NCI-H82 (cell line): Measurements from ENCODE around the gene RELT.

Experiments used
- DNase-seq: peaks from one replicate; lab custom pipeline; 2025; lab: John Stamatoyannopoulos, UW

The RELT gene

DNA sequence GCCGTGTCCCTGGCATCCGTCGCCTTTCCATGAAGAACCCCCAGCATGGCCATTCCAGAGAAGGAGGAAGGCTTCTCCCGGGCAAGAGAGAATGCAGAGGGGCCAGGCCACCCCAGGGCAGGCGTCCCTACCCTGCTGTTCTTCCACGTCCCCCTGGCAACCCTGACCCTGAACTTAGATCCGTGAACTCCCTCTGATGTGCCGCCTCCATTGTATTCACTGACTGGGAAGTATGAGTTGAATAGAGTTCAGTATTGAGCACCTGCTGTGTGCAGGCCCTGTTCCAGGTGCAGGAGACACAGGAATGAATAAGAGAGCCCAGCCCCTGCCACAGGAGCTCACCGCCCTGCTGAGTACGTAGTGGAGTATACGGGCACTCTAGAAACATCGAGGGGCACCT, 29.1 kb upstream of the RELT start:
- DNase-seq: no peak

DNA sequence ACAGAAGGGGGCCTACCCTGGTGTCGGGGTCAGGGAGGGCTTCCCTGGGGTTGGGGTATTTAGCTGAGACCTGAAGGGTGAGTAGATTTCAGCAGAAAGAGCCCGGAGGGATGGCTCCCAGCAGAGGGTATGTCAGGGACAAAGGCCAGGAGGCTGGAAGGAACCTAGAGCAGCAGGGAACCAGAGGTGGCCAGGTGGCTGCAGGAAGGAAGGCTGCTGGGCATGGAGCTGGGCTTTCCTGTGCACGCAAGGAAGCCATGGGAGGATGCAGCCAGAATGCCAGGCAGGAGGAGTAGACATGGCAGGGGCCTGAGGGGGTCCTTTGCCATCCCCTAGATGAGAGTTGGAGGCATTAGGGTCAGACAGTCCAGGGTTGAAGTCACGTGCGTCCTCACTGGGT, 27.4 kb upstream of the RELT start:
- DNase-seq: no peak

DNA sequence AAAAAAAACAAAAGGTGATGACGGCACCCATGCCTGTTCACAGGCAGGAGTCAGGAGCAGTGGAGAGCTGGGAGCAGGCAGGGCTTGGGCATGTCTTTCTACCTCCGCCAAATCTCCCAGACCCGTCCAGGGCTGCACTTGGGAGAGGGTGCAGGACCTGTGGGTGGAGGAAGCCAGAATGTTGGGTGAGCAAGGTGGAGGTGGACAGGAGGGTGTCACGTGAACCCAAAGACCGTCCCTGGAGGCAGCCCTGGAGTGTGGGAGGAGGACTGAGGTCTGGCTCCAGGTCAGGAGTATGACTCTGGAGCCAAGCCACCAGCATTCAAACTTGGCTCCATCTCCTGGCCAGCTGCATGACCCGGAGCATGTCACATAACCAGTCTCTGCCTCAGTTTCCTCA, 26.6 kb upstream of the RELT start:
- DNase-seq: no peak

DNA sequence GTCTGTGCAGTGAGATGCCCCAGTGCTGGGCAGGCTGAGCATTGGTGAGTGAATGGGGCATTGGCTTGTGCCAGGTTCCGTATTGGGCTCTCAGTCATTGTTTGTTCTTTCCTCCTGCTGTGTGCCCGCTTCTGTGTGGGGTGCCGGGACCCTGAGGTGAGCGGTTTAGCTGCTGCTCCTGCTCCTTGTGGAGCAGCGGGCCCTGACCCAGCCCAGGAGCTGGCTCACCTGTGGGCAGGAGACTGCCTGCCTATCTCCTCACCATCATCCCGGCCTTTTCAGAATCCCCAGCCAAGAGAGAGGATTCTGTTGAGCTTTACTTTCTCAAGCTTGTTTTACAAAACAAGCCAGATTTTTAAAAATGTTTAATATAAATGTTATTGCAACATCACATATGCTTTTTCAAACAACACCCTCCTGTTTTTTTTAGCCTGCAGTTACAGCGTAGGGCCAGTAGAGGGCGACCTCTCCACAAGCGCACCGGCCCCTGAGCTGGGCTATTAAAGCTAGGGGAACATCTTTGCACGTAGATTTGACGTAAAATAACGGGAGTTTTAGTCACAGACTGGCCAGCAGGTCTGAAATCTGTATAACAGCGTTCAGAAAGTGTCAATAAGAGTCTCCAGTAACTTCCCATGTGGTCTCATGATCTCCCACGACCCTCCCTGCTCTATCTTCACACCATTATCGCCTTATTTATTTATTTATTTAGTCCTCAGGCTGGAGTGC, 25.1 kb upstream of the RELT start:
- peak; percentile 64 for DNase-seq

DNA sequence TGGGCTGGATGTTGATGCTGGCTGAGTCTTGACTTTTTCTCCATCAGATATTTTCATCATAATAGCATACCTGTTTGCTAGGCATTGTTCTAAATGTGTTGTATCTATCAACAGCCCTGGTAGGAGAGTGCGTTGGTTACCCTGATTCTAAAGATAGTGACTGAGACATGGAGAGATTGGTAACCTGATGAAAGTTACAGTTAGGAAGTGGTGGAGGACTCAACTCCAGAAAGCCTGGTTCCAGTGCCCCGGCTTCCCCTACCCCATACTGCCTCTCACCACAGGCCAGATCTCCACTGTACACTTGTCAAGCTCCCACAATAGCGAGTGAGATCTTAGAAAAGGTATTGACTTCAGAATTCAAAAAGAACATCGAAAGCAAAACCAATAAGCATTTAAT, 22.8 kb upstream of the RELT start:
- no peak for DNase-seq

DNA sequence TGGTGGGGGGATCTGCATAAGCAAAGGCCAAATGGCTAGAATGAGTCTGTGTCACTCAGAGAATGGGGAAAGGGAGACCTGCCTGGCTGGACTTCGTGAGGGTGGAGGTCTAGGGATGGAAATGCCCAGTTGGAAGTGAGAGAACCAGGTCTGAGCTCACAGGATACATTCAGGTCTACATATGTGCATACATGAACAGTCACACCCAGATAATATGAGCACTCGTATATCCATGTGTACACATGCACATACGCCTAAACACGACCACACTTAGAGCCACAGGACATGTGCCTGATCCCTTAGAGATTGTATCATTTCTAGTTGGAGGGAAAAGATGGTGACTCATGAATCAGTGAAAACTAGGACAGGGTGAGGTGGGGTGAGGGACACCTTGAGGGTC, 21.1 kb upstream of the RELT start:
- DNase-seq: no peak

DNA sequence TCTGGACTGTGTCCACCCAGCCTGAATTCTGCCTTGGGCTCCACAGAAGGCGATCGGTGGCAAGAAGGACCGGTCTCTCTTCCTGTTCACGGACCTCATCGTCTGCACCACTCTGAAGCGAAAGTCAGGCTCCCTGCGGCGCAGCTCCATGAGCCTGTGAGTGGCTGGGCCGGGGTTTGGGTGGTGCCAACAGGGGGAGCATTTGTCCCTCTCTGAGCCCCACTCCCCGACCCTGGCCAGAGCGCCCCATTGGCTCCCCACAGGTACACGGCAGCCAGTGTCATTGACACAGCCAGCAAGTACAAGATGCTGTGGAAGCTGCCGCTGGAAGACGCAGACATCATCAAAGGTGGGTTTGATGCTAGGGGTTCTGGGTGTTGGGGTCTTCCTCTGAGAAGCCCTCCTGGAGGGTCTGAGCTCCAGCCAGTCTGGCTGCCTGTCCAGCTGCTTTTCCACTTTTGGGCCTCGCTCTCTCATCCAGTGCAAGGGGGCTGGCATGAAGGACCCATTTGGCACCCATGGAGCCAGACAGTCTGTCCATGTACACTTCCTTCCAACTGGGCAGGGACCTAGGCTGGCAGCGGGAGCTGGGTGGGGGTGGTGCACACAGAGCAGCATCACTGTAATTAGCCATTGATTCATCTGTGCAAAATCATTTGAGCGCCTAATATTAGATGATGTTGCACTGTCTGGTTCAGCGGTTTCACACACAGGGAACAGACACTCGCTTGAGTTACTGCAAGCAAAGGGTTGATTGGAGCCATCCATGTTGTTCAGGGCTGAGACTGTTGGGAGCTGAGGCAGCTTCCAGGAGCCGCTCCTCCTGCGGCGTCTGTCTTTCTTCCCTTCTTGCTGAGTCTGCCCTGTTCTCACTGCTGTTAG, 19.0 kb upstream of the RELT start:
- no peak for DNase-seq

DNA sequence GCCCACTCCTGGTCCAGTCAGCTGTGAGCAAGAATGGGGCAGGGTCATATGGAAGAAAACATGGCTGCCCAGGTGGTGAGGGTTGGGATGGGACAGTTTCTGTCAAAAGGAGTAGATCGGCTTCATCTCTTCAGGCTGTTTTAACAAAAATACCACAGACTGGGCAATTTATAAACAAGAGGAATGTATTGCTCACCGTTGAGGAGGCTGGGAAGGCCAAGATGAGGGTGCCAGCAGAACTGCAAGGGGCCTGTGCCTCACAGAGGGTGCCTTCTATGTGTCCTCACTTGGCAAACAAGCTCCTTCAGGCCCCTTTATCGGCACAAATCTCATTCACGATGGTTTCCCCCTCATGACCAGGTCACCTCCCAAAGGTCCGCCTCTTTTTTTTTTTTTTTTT, 18.1 kb upstream of the RELT start:
- DNase-seq: no peak

DNA sequence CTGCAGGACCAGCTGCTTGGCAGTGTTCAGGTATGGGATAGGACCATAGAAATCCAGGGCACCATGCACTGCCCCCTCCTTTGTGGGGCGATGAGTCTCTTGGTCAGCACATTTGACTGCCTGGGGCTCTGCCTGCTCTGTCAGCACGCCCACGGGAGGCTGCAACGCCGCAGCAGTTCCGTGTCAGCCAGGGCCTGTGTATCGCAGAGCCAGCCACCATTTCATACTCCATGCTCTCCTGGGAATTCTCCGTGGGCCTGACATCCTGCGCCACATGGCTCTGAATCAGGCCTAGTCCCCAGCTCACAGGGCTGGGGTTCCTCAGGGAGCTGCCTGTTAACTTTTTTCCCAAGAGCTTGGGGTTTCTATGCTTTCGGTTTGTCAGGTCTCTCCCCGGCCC, 16.9 kb upstream of the RELT start:
- DNase-seq: no peak

DNA sequence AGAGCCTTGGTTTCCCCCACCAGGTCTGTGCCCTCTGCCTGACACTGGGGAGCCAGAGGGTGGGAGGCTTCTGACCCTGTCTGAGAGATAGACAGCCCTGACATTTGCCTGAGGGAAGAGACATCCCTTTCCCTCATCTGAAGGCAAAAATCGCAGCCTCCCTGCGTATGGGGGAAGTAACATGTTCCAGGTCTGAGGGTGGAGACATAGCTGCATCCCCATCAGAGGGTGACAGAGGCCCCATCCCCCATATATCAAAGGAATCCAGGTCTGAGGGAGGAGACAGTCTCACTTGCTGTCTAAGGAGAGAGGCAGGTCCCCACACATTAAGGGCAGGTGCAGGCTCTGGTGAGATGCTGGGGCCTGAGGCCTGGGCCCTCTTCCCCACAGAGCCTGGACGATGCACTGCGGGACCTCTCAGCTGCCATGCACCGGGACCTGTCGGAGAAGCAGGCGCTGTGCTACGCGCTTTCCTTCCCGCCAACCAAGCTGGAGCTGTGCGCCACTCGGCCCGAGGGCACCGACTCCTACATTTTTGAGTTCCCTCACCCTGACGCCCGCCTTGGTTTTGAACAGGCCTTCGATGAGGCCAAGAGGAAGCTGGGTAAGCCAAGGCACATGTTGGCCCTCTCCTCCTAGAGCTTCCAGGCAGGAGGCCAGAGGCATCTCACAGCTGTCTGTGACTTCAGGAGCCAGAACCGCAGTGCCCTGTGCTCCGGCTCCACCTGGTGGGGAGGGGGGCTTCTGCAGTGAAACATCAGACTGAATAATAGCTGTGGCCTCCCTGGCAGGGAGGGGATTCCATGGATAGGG, 16.1 kb upstream of the RELT start:
- DNase-seq: peak; percentile 67

DNA sequence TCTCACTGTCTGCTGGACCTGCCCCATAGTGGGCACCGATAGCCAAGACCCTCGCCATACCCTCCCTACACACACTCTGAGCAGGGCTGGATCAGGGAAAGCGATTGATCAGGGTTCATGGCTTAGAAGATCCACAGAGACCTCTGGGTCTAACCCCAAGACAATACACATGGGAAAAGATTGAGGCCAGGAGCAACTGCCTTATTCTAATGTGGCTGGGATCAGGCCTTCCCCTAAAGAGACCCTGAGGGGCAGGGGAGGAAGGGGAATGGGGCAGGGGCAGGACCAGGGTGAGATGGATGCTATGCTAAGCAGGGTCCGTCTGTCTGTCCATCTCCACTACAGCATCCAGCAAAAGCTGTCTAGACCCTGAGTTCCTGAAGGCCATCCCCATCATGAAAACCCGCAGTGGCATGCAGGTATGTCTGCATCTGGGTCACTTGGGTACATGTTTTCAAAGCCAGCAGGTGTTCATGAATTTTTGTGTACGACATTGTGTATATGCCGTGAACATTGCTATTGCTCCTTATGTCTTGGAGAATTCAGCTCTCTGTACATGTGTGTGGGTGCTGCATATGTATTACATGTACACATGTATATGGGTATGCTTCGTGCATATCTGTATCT, 15.3 kb upstream of the RELT start:
- DNase-seq: no peak

DNA sequence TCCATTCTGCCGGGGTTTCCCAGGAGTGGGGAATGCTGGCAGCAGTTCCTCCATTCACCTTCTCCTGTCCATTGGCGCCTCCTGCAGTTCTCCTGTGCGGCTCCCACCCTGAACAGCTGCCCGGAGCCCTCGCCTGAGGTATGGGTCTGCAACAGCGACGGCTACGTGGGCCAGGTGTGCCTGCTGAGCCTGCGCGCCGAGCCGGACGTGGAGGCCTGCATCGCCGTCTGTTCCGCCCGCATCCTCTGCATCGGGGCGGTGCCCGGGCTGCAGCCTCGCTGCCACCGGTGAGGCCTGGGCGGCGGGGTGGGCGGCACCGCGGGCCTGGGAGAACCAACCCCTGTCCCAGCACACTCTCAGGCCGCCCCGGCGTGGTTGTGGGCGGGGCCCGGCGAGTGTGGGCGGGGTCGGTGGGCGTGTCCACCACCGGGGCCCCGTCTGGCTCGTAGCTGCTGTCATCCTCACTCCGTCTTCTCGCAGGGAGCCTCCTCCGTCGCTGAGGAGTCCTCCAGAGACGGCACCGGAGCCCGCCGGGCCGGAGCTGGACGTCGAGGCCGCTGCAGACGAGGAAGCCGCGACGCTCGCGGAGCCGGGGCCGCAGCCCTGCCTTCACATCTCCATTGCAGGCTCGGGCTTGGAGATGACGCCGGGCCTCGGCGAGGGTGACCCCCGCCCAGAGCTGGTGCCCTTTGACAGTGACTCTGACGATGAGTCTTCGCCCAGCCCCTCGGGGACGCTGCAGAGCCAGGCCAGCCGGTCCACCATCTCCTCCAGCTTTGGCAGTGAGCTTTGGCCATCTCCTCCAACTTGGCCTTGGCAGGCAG, 14.0 kb upstream of the RELT start:
- DNase-seq: no peak

DNA sequence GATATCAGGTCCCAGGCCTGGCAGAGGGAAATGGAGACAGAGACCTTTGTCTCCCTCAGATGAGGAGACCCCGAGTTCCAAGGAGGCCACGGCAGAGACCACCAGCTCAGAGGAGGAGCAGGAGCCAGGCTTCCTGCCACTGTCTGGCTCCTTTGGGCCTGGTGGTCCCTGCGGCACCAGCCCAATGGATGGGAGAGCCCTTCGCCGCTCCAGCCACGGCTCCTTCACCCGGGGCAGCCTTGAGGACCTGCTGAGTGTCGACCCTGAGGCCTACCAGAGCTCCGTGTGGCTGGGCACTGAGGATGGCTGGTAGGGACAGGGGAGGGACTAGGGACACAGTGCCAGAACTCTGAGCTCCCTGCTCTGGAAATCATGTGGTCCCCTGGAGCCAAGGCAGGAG, 13.1 kb upstream of the RELT start:
- no peak for DNase-seq

DNA sequence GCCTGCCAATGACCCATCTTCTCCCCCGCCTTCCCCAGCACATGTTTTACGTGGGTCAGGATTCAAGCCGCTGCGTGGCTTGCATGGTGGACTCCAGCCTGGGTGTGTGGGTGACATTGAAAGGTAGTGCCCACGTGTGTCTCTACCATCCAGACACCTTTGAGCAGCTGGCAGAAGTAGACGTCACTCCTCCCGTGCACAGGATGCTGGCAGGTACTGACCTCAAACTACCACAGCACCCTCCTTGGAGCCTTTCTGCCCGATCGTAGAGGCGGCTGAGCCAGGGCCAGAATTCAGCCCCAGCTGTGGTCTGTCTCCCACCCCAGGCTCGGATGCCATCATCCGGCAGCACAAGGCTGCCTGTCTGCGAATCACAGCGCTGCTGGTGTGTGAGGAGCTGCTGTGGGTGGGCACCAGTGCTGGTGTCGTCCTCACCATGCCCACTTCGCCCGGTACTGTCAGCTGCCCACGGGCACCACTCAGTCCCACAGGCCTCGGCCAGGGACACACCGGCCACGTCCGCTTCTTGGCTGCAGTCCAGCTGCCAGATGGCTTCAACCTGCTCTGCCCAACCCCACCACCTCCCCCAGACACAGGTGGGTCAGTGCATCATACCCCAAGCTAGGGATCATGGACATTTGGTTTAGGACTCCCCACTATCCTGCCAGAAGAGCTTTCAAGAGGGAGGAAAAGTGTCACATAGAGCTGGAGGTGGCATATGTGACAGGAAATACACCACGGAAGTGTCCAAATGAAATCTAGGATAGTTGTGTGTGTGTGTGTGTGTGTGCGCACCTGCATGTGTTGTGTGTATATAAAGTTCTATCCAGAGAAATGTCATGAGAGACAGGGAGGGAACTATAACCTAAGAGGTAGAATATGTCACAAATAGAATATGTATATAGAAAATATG, 10.6 kb upstream of the RELT start:
- no peak for DNase-seq

DNA sequence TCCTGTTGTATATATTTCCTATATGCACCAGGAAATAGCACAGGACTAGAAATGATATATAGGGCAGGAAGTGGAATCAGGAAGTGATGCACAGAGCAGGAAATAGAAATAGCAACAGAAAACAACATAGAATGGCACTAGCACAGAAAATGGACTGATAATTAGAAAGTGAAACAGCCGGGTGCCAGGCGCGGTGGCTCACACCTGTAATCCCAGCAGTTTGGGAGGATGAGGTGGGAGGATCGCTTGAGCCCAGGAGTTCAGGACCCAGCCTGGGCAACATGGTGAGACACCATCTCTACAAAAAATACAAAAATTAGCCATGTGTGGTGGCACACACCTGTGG, 10.0 kb upstream of the RELT start:
- no peak for DNase-seq

DNA sequence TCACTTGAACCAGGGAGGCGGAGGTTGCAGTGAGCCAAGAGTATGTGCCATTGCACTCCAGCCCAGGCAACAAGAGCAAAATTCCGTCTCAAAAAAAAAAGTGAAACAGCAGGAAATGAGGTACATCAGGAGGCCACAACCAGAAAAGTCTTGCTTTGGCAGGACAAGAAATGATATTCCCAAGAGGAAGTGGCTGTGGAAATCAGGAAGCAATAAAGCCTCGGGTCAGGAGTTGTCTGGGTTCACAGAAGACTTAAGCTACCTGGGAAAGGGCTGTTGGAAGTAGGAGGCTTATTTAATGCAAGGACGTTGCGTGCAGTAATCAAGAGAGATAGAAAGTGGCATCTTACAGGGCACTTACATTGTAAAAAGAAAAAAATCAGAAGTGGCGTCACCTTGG, 9.2 kb upstream of the RELT start:
- no peak for DNase-seq

DNA sequence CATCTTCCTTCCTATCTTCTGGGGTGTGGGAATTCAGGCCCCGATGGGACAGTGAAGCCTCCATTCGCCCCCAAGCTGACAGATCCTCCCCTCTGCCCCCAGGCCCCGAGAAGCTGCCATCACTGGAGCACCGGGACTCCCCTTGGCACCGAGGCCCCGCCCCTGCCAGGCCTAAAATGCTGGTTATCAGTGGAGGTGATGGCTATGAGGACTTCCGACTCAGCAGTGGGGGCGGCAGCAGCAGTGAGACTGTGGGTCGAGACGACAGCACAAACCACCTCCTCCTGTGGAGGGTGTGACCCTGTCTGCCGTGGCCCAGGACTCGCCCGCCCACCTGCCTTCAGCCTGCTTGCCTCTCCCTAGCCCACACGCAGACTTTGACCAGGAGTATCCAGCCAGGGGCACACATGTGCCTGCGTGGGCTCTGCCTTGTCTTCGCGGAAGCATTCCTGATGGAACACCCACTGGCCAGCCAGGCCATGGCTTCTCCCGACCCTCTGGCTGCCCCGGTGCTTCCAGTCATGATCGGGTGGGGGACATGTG, 8.6 kb upstream of the RELT start:
- no peak for DNase-seq

DNA sequence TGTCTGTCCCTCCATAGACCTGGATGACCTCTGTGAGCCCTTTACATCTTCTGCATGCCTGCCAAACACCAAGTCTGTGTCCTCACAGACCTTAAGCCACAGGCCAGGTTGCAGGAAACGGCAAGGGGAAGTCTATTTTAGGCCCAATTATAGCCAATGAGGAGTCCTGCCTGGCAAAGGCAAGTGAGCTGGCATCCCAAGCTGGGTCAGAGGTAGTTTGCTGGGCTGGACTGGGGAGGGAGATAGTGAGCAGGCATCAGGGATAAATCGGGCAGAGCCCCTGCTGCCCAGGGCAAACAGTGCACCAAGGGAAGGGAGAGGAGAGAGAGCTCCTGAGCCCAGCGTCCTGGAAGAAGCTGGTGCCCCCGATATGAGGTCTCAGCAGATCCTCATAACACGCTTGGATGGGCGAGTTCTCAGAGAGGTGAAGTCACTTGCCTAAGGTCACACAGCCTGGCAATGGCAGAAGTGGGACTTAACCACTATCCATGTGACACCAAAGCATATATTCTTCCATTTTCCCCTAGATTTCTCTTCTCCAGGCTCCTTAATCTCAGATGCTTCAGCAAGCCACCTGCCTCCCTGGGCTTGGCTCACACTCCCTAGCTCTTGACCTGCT, 3.7 kb upstream of the RELT start:
- DNase-seq: no peak

DNA sequence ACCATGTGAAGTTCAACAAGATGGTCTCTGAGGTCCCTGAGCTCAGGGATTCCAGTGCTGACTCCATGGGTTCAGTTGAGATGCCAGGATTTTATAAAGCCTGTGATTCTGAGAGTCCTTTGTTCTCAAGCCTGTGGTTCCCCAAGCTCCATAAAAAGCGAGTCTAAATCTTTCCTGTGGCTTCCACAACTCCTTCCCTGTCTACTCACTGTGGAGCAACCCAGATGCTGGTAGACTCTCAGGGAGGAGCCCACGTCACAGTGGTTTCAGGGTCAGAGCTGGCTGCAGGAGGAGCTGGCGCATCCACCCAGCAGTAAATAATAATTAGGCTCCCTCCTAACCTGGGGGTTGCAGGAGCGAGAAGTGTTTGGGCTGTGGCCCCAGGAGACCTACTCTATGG, 2.0 kb upstream of the RELT start:
- no peak for DNase-seq

DNA sequence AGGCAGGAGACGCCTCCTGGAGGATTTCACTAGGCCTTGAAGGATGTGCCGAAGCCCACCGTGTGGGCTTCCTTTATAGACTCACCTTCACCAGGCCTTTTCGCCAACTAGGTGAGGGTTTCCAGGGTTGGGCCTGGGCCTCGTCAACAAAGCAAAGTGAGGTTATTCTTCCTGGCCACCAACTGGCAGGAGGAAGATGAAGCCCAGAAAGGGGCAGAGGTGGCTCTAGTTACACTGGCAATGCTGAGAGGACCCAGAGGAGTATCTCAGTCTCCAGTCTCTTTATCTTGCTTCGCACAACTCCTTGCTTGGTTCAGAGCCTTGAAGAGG, 404 bp upstream of the RELT start:
- DNase-seq: no peak
